Measurements from ENCODE around the gene ZNF283.
"Not testable (repeated sequence)": the region's sequence is repeated elsewhere in the genome, so short reads cannot be mapped to it uniquely, and the experiment has no call there.

ZNF283 gene

GRCh38 chr19:43823856-43824255 is 3.3 kb upstream of the ZNF283 start:
- DNase-seq; intact Hi-C loops (cut with DNase I): not testable (repeated sequence)

- intact Hi-C loops (cut with DNase I); DNase-seq: not testable (repeated sequence)
Observed at GRCh38 chr19:43824572-43824971, 2.5 kb upstream of the ZNF283 start.

GRCh38 chr19:43839139-43839538 is 12.0 kb downstream of the ZNF283 start:
- no peak for DNase-seq
- intact Hi-C loops (cut with DNase I), result no loop called here

- intact Hi-C loops (cut with DNase I), result no loop called here
- DNase-seq, result no peak
Observed at GRCh38 chr19:43842007-43842406, 14.9 kb downstream of the ZNF283 start.

GRCh38 chr19:43847246-43847645 is 20.1 kb downstream of the ZNF283 start:
- intact Hi-C loops (cut with DNase I), result no loop called here
- no peak for DNase-seq

GRCh38 chr19:43847884-43848283 is 20.8 kb downstream of the ZNF283 start:
- intact Hi-C loops (cut with DNase I), result no loop called here
- no peak for DNase-seq

- DNase-seq, result no peak
- intact Hi-C loops (cut with DNase I), result no loop called here
Observed at GRCh38 chr19:43848821-43849220, 21.7 kb downstream of the ZNF283 start.

- DNase-seq, result no peak
- intact Hi-C loops (cut with DNase I), result no loop called here
Observed at GRCh38 chr19:43858174-43858573, 31.1 kb downstream of the ZNF283 start.

GRCh38 chr19:43866923-43867322 is 39.8 kb downstream of the ZNF283 start:
- intact Hi-C loops (cut with DNase I); DNase-seq: not testable (repeated sequence)

- intact Hi-C loops (cut with DNase I), result no loop called here
Observed at GRCh38 chr19:43872547-43873336, 45.6 kb downstream of the ZNF283 start.

GRCh38 chr19:43880483-43880882 is 53.4 kb downstream of the ZNF283 start:
- no peak for DNase-seq
- intact Hi-C loops (cut with DNase I), result no loop called here

More at GRCh38 chr19:43872547-43873336, 45.6 kb downstream of the ZNF283 start:
- DNase-seq, result no peak

GRCh38 chr19:43883864-43884263 is 56.7 kb downstream of the ZNF283 start, which contains the start of gene ZNF404:
Gene ZNF404, minus strand, starts transcription at chr19:43883964.
- DNase-seq, result no peak
- intact Hi-C loops (cut with DNase I), result no loop called here

GRCh38 chr19:43895727-43896308 is 68.7 kb downstream of the ZNF283 start:
- no peak for DNase-seq
- intact Hi-C loops (cut with DNase I), result no loop called here

Measured in head of caudate nucleus (tissue), 42 donors.